Inflammatory macrophage treated with lipopolysaccharide for 1 hour (primary cell): ENCODE measurements around the gene DLX4.

Source experiments
- DNase-seq, 2 donors: peaks; one replicate each; pipeline ENCODE4 v3.0.0-alpha.2; 2020 to 2022

The DLX4 gene

GRCh38 chr17:49989518-49989880 is 20.5 kb downstream of the DLX4 start:
- no peak for DNase-seq

GRCh38 chr17:49990331-49990730 is 21.3 kb downstream of the DLX4 start:
- no peak for DNase-seq

GRCh38 chr17:49990921-49991320 is 21.9 kb downstream of the DLX4 start:
- DNase-seq: no peak

GRCh38 chr17:49991409-49991808 is 22.4 kb downstream of the DLX4 start:
- DNase-seq: no peak

GRCh38 chr17:49992191-49992932 is 23.4 kb downstream of the DLX4 start:
- no peak for DNase-seq

GRCh38 chr17:49992933-49993422 is 24.0 kb downstream of the DLX4 start:
- DNase-seq: no peak

- DNase-seq: no peak
Measured at GRCh38 chr17:49993423-49994060, 24.6 kb downstream of the DLX4 start.

- no peak for DNase-seq
Measured at GRCh38 chr17:49994085-49995054, 25.4 kb downstream of the DLX4 start.

- peak; percentile 39 to 59 for DNase-seq
Measured at GRCh38 chr17:49995055-49995738, 26.2 kb downstream of the DLX4 start, which contains the start of gene DLX3. Gene DLX3 (minus strand): TSS chr17:49995224. CDS start chr17:49994998, 226 bp downstream.

GRCh38 chr17:49996121-49996494 is 27.1 kb downstream of the DLX4 start:
- no peak for DNase-seq

GRCh38 chr17:49996495-49997300 is 27.7 kb downstream of the DLX4 start:
- peak in 1 of 2 donors; percentile 76 for DNase-seq

GRCh38 chr17:49997301-49997650 is 28.3 kb downstream of the DLX4 start:
- no peak for DNase-seq

GRCh38 chr17:49997773-49998703 is 29.0 kb downstream of the DLX4 start:
- peak; percentile 64 to 92 for DNase-seq

GRCh38 chr17:49998836-49999511 is 30.0 kb downstream of the DLX4 start:
- no peak for DNase-seq

GRCh38 chr17:50003911-50004310 is 34.9 kb downstream of the DLX4 start:
- DNase-seq: peak in 1 of 2 donors; percentile 44

GRCh38 chr17:50009282-50009681 is 40.3 kb downstream of the DLX4 start:
- DNase-seq: no peak

- DNase-seq: no peak
Measured at GRCh38 chr17:50013079-50013478, 44.1 kb downstream of the DLX4 start.

GRCh38 chr17:50014471-50015088 is 45.6 kb downstream of the DLX4 start:
- no peak for DNase-seq

GRCh38 chr17:50015146-50015545 is 46.2 kb downstream of the DLX4 start:
- DNase-seq: no peak

- DNase-seq: no peak
Measured at GRCh38 chr17:50018909-50019308, 49.9 kb downstream of the DLX4 start.
